ENCODE data around the gene TBL1XR1.

The TBL1XR1 gene

DNA sequence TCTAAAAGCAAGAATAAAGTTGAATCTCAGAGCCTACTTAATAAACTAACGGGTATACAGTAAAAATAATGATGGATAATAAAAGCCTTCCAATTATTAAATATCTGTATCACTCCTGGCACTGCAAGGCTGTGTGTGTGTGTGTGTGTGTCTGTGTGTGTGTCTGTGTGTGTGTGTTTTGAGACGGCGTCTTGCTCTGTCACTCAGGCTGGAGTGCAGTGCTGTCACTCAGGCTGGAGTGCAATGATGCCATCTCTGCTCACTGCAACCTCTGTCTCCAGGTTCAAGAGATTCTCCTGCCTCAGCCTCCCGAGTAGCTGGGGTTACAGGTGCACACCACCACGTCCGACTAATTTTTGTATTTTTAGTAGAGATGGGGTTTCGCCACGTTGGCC lies 62.5 kb downstream of the TBL1XR1 start:
- TF ChIP-seq TAF1 (IDR thresholded peaks at IDR 0.05; ENCODE audit: borderline replicate concordance, insufficient read depth, low read length) = no peak
- no peak for TF ChIP-seq SIN3A (IDR thresholded peaks at IDR 0.05; ENCODE audit: borderline replicate concordance, insufficient read depth, low read length)
- TF ChIP-seq, protein P1, sequence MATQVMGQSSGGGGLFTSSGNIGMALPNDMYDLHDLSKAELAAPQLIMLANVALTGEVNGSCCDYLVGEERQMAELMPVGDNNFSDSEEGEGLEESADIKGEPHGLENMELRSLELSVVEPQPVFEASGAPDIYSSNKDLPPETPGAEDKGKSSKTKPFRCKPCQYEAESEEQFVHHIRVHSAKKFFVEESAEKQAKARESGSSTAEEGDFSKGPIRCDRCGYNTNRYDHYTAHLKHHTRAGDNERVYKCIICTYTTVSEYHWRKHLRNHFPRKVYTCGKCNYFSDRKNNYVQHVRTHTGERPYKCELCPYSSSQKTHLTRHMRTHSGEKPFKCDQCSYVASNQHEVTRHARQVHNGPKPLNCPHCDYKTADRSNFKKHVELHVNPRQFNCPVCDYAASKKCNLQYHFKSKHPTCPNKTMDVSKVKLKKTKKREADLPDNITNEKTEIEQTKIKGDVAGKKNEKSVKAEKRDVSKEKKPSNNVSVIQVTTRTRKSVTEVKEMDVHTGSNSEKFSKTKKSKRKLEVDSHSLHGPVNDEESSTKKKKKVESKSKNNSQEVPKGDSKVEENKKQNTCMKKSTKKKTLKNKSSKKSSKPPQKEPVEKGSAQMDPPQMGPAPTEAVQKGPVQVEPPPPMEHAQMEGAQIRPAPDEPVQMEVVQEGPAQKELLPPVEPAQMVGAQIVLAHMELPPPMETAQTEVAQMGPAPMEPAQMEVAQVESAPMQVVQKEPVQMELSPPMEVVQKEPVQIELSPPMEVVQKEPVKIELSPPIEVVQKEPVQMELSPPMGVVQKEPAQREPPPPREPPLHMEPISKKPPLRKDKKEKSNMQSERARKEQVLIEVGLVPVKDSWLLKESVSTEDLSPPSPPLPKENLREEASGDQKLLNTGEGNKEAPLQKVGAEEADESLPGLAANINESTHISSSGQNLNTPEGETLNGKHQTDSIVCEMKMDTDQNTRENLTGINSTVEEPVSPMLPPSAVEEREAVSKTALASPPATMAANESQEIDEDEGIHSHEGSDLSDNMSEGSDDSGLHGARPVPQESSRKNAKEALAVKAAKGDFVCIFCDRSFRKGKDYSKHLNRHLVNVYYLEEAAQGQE (IDR thresholded peaks at IDR 0.05; ENCODE audit: insufficient read depth in 1 of 2, low read depth in 2 of 2, low read length in 2 of 2) = no peak
- no peak for TF ChIP-seq POLR2AphosphoS5 (IDR thresholded peaks at IDR 0.05; ENCODE audit: low read depth, low read length)
- no peak for TF ChIP-seq FOXP2 (optimal IDR thresholded peaks at IDR 0.05; ENCODE audit: borderline replicate concordance, extremely low read depth, extremely low read length, insufficient read depth)

DNA sequence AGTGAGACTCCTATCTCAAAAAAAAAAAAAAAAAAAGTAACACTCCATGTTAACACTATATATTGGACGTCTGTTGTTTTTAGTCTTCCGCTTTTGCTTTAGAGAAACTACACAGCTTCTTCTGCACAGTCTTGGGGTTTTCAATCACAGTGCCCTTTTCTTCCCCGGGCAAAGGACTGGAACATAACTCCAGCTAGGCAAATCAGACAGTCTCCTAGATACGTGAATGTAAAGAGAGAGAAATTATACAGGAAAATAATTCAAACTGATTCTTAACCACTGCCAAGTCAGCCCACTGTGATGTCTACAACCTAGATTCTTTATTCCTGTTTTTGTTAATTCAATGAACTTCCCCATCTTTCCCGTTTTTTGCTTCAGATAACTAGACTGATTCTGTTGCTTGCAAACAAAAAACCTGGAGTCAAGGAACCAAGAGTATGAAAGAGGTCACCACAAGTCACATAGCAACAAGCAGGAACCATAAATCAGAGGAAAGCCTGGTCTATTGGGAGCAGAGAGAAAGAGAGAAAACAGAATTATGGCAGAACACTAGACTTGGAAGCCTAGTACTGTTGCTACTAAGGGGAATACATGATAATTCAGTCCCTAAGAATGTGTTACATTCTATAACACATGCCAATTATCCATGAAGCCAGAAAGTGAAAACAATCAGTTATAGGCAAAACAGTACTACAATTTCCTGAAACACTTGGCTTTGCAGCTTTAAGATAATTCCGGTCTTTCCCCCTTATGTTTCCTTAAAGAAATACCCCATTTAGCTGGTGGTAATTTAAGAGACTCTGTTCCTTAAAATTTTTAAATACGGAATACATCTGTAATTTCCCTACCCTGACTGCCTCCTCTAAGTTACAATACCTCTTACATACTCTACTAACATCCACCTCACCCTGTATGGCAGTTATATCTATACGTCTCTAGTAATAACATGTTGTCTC lies 63.1 kb downstream of the TBL1XR1 start:
- no peak for TF ChIP-seq POLR2AphosphoS5 (IDR thresholded peaks at IDR 0.05; ENCODE audit: low read depth, low read length)
- TF ChIP-seq, protein P1 (IDR thresholded peaks at IDR 0.05; ENCODE audit: insufficient read depth in 1 of 2, low read depth in 2 of 2, low read length in 2 of 2) = no peak
- TF ChIP-seq TAF1 (IDR thresholded peaks at IDR 0.05; ENCODE audit: borderline replicate concordance, insufficient read depth, low read length) = no peak
- no peak for TF ChIP-seq SIN3A (IDR thresholded peaks at IDR 0.05; ENCODE audit: borderline replicate concordance, insufficient read depth, low read length)
- no peak for TF ChIP-seq FOXP2 (optimal IDR thresholded peaks at IDR 0.05; ENCODE audit: borderline replicate concordance, extremely low read depth, extremely low read length, insufficient read depth)

DNA sequence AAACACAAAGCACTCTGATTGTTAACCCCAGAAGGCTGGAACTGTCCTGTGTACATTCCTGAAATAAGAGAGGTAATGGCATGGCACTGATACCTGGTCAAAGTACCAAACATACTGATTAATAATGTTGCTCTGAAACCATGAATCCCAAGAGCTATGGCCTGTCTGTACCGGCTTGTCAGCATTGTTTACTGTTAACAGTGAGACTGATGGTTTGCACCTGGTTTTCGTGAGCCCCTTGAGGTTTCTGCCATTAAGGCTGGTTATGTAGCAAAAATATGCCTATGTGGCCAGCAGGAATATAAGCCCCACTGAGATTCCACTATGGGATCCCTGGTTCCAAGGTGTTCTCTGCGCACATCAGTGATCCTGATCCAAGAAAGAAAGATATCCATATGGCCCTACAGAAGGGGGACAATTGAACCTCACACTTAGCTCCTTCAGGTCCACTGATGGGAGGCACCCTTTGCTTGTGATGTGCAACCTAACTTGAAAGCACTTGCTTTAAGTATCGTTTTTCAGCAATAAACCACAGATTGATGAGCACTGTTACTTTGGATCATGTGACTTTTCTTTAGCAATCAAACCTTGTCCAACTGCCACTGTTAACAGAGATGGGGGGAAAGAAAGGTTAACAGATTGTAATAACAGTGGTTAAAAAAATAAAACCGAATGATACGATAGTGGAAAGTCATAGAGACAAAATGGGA lies 65.2 kb downstream of the TBL1XR1 start:
- TF ChIP-seq POLR2AphosphoS5 (IDR thresholded peaks at IDR 0.05; ENCODE audit: low read depth, low read length) (no peak), SIN3A (IDR thresholded peaks at IDR 0.05; ENCODE audit: borderline replicate concordance, insufficient read depth, low read length) (no peak), TAF1 (IDR thresholded peaks at IDR 0.05; ENCODE audit: borderline replicate concordance, insufficient read depth, low read length) (no peak), FOXP2 (optimal IDR thresholded peaks at IDR 0.05; ENCODE audit: borderline replicate concordance, extremely low read depth, extremely low read length, insufficient read depth) (no peak)
- TF ChIP-seq, protein P1 (IDR thresholded peaks at IDR 0.05; ENCODE audit: insufficient read depth in 1 of 2, low read depth in 2 of 2, low read length in 2 of 2) = no peak

DNA sequence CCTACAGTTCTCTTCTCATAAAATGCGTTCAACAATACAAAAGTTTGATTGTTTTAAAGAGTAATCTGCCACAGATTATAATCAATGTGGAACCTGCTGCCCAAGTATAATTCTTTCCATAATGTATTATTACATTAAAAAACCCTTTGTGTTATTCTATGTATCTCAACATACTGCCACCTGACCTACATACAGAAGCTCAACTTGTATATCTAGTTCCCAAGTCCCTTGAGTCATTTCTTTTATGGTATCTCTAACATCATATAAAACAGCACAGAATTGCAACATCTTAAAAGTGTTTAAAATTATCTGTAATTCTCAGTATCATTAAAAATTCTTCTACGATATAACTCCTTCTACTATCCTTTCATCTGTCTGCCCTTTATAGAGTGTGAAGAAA lies 70.3 kb downstream of the TBL1XR1 start:
- no peak for TF ChIP-seq TAF1 (IDR thresholded peaks at IDR 0.05; ENCODE audit: borderline replicate concordance, insufficient read depth, low read length)

DNA sequence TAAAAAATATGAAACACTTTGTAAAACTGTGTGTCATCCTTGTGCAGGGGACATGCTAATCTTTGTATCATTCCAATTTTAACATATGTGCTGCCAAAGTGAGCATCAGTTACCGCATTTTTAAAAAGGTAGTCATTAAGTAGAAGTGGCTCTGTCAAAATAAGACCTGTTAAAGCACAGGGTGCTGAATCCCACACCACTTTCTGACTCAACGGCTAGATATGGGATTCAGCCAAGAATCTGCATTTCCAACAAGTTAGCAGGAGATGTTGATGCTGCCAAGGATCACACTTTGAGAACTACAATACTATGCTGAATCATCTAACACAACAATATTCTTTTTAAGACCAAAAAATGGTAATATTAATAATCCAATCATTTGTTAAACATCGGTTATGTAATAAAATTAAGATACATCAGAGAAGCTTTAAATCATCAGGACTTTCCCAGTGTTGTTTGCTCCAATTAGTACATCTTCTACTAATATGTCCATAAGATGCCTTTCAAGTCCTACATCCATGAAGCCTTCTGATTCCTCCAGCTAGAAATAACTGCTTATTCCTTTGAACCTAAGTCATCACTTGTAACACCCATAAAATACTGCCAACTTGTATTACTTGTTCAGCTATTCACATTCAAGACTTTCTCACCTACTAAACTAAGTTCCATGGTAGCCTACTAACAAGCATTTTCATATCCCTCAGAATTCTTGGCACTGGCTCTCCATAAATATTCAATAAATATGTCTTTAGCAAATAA lies 71.1 kb downstream of the TBL1XR1 start:
- TF ChIP-seq TAF1 (IDR thresholded peaks at IDR 0.05; ENCODE audit: borderline replicate concordance, insufficient read depth, low read length) (no peak), POLR2AphosphoS5 (IDR thresholded peaks at IDR 0.05; ENCODE audit: low read depth, low read length) (no peak), FOXP2 (optimal IDR thresholded peaks at IDR 0.05; ENCODE audit: borderline replicate concordance, extremely low read depth, extremely low read length, insufficient read depth) (no peak), SIN3A (IDR thresholded peaks at IDR 0.05; ENCODE audit: borderline replicate concordance, insufficient read depth, low read length) (no peak)
- TF ChIP-seq, protein P1 (IDR thresholded peaks at IDR 0.05; ENCODE audit: insufficient read depth in 1 of 2, low read depth in 2 of 2, low read length in 2 of 2) = no peak

Measured in PFSK-1 (cell line).